GM20000 (cell line): ENCODE measurements around the gene OR2D3.
"Not testable (repeated sequence)": the region's sequence is repeated elsewhere in the genome, so short reads cannot be mapped to it uniquely, and the experiment has no call there.

Source experiments
- DNase-seq: peaks from one replicate; pipeline ENCODE4 v3.0.0; 2012; ENCODE audit warnings: low spot score
- CTCF ChIP-seq: IDR thresholded peaks from 2 replicates; pipeline ENCODE4 v1.5.1; 2012; ENCODE audit warnings: mild to moderate bottlenecking, control low read depth; ENCODE audit errors: extremely low read depth, missing control alignments

Gene OR2D3

GRCh38 chr11:6889835-6890234 lies 31.0 kb upstream of the OR2D3 start:
- no peak for TF ChIP-seq CTCF
- DNase-seq: no peak

- DNase-seq: no peak
- TF ChIP-seq CTCF: no peak
These were observed 28.4 kb upstream of the OR2D3 start, which contains the start of gene OR2D2 for GRCh38 chr11:6892400-6892799. Gene OR2D2 (minus strand): TSS chr11:6892500. CDS start chr11:6892500, 0 bp downstream.

- no peak for DNase-seq
These were observed 26.7 kb upstream of the OR2D3 start for GRCh38 chr11:6894097-6894496.

GRCh38 chr11:6895010-6895409 lies 25.8 kb upstream of the OR2D3 start:
- no peak for TF ChIP-seq CTCF
- peak; percentile 17 for DNase-seq

More at GRCh38 chr11:6894097-6894496, 26.7 kb upstream of the OR2D3 start:
- no peak for TF ChIP-seq CTCF

GRCh38 chr11:6898911-6899310 lies 21.9 kb upstream of the OR2D3 start:
- DNase-seq: no peak
- TF ChIP-seq CTCF: no peak

GRCh38 chr11:6900327-6900999 lies 20.3 kb upstream of the OR2D3 start:
- no peak for DNase-seq
- no peak for TF ChIP-seq CTCF

GRCh38 chr11:6904804-6905203 lies 16.0 kb upstream of the OR2D3 start:
- not testable (repeated sequence) for DNase-seq

- no peak for DNase-seq
- TF ChIP-seq CTCF: no peak
These were observed 9.4 kb upstream of the OR2D3 start for GRCh38 chr11:6911378-6911777.
